Gastroesophageal sphincter (tissue), 4 donors: ENCODE measurements around the gene NDUFS8. TPM values are rescaled to one million over a fixed set of nuclear protein-coding genes. Genes with fewer than 3 reads are reported as not detected.

ENCODE experiments used
- ATAC-seq: fragments of 150-250 bp; one replicate; pipeline ENCODE4 v1.9.1; 2016; ENCODE audit warnings: mild to moderate bottlenecking, moderate library complexity
- H3K27ac ChIP-seq, 4 donors: fragments of 200-600 bp; sonication (generic) in 3 of 4; 1 replicate in 3 of 4; 2 replicates in 1 of 4; pipeline ENCODE4 v1.5.1; 2016 to 2019
- H3K27me3 ChIP-seq: fragments of 200-600 bp; sonication (generic); one replicate; pipeline ENCODE4 v1.5.1; 2019
- H3K36me3 ChIP-seq, 2 donors: fragments of 200-600 bp; sonication (generic); one replicate each; pipeline ENCODE4 v1.5.1; 2019; ENCODE audit warnings: control low read depth in 1 of 2
- H3K4me1 ChIP-seq, 3 donors: fragments of 200-600 bp; sonication (generic); 1 replicate in 2 of 3; 2 replicates in 1 of 3; pipeline ENCODE4 v1.5.1; 2016 to 2019; ENCODE audit warnings: control low read depth in 2 of 3
- H3K4me3 ChIP-seq, 2 donors: fragments of 200-600 bp; sonication (generic); one replicate each; pipeline ENCODE4 v1.5.1; 2019; ENCODE audit warnings: mild to moderate bottlenecking in 1 of 2, moderate library complexity in 1 of 2
- H3K9me3 ChIP-seq, 3 donors: fragments of 200-600 bp; sonication (generic); one replicate each; pipeline ENCODE4 v1.5.1; 2017 to 2019; ENCODE audit warnings: control low read depth in 2 of 3
- EP300 ChIP-seq: sonication (generic); formaldehyde crosslinking; IDR thresholded peaks from one replicate; pipeline ENCODE4 v1.6.1; 2017; ENCODE audit warnings: antibody characterized with exemption, mild to moderate bottlenecking
- POLR2A ChIP-seq, 2 donors: fragments of 450-650 bp; IDR thresholded peaks; one replicate each; pipeline ENCODE4 v1.6.1; 2017; ENCODE audit warnings: antibody characterized with exemption in 2 of 2, mild to moderate bottlenecking in 2 of 2, moderate library complexity in 1 of 2
- POLR2AphosphoS5 ChIP-seq: sonication (generic); formaldehyde crosslinking; IDR thresholded peaks from one replicate; pipeline ENCODE4 v1.6.1; 2017; ENCODE audit warnings: antibody characterized with exemption
- WGBS, 2 donors: methylation state at CpG; one replicate each; pipeline ENCODE4 v1.1.5; 2018; ENCODE audit warnings: low coverage in 1 of 2; 5-methylcytosine and 5-hydroxymethylcytosine counted together
- total RNA-seq, 4 donors: library from RNA; depleted of rRNA; stranded (reverse); fragments of >200 nt; gene quantifications; one replicate each; pipeline ENCODE4 v1.1.0, GENCODE V29; 2016
- TF ChIP-seq, protein P1 (sequence below), 4 experiments: fragments of 200-600 bp in 2 of 4; fragments of 450-650 bp in 2 of 4; sonication (generic) in 1 of 4; IDR thresholded peaks; one replicate each; pipeline ENCODE4 v1.5.1; 2017 to 2019; ENCODE audit warnings: antibody characterized with exemption in 4 of 4, mild to moderate bottlenecking in 2 of 4, moderate library complexity in 2 of 4

The NDUFS8 gene
- total RNA-seq, 4 donors from 2014 or later: 145 to 203 (median 159) TPM

DNA sequence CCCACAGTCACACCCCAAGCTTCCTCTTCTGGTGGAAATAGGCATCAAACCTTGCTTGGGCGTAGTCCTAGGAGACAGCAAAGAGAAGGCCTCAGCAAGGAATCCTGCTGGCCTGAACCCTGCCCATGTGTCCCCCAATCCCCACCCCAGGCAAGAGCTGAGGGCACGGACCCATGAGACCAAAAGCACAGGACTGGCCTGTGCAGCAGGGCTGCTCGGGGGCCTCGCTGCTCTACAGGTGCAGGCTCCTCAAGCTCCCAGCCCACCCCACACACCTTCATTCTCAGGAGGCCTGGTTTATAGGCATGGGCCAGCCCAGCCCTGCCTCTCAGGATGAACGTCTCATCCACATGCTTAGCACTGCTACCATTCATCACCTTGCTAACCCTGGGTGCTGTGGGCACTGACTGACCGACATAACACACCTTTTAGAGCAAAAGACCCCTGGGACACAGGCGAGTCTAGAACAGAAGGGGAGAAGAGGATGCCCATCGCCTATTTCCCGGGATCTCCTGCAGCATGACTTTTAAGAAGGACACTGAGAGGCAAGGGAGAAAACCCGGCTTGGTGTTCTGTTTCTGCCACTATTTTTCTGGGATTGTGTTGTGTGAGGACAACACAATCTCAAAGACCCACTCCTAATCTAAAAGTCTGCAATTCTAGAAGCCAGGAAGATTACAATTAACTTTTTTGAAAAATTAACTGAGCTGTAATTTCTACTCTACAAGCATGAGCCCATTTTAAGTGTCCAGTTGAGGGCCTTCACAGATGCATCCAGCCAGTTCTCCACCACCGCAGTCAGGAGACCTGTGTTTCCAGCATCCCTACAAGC, 23.7 kb downstream of the NDUFS8 start:
- no peak for TF ChIP-seq EP300
- Histone ChIP-seq H3K36me3 (peaks cover 0 to 66% of the 10 kb centered on the region in 2 donors), H3K27me3 (no peaks in the 10 kb centered on the region), H3K4me3 (no peak overlapping the region), H3K27ac (no peak overlapping the region), H3K4me1 (no peaks in the 10 kb centered on the region), H3K9me3 (no peaks in the 10 kb centered on the region)
- no peak for ATAC-seq
- WGBS, 2 donors: 95 to 100% methylated on average over 3 to 4 of the region's 11 CpGs

DNA sequence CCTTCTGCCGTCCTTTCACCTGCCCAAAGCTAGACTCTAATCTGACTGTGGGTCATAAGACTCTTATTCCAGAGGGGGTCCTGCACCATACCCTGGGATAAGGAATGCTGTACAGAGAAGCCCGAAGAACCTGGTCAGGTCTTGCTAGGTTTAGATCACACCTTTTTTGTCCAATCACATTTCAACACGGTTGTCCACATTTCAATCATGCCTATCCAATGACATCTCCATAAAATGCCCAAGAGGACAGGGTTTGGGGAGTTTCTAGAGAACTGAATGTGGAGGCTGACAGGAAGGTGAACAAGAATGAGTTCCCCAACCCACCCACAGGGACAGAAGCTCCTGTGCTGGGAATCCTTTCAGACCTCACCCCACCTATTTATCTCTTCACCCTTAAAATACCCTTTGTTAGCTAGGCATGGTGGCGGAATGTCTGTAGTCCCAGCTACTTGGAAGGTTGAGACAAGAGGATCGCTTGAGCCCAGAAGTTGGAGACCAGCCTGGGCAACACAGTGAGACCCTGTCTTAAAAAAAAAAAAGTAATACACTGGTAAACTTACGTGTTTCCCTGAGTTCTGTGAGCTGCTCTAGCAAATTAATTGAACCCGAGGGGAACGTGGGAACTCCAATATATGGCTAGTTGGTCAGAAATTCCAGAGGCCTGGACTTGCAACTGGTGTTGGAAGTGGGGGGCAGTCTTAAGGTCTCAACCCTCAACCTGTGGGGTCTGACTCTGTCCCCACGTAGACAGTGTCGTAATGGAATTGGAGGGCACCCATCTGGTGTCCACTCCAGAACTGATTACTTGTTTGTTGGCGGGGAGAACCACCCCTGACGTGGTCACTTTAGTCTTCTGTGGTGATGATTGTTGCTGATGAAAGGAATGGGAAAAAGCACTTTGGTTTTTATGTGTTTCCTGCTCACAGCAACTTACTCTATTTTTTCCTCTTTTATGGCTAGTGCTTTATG, 26.1 kb downstream of the NDUFS8 start:
- Histone ChIP-seq H3K27ac (no peak overlapping the region), H3K27me3 (no peaks in the 10 kb centered on the region), H3K4me3 (no peak overlapping the region), H3K9me3 (no peaks in the 10 kb centered on the region), H3K36me3 (peaks cover 0 to 64% of the 10 kb centered on the region in 2 donors), H3K4me1 (no peaks in the 10 kb centered on the region)
- 88 to 89% methylated on average over 6 to 12 of the region's 12 CpGs for WGBS, 2 donors
- TF ChIP-seq EP300: no peak
- TF ChIP-seq, protein P1, sequence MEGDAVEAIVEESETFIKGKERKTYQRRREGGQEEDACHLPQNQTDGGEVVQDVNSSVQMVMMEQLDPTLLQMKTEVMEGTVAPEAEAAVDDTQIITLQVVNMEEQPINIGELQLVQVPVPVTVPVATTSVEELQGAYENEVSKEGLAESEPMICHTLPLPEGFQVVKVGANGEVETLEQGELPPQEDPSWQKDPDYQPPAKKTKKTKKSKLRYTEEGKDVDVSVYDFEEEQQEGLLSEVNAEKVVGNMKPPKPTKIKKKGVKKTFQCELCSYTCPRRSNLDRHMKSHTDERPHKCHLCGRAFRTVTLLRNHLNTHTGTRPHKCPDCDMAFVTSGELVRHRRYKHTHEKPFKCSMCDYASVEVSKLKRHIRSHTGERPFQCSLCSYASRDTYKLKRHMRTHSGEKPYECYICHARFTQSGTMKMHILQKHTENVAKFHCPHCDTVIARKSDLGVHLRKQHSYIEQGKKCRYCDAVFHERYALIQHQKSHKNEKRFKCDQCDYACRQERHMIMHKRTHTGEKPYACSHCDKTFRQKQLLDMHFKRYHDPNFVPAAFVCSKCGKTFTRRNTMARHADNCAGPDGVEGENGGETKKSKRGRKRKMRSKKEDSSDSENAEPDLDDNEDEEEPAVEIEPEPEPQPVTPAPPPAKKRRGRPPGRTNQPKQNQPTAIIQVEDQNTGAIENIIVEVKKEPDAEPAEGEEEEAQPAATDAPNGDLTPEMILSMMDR (IDR thresholded peaks at IDR 0.05): no peak
- no peak for TF ChIP-seq POLR2A (IDR thresholded peaks at IDR 0.05)
- no peak for TF ChIP-seq POLR2AphosphoS5
- no peak for ATAC-seq

DNA sequence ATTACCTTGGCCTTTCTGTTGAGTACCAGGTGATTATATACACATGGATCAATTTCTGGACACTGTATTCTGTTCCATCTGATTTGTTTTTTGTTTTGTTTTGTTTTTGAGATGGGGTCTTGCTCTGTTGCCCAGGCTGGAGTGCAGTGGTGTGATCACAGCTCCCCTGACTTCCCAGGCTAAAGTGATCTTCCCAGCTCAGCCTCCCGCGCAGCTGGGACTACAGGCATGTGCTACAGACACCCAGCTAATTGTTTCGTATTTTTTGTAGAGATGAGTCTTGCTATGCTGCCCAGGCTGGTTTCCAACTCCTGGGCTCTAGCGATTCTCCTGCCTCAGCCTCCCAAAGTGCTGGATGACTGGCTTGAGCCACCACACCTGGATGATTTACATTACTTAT, 27.3 kb downstream of the NDUFS8 start:
- no peaks in the 10 kb centered on the region for H3K27me3 ChIP-seq
- no peak for ATAC-seq
- H3K4me3 ChIP-seq: no peak overlapping the region
- H3K27ac ChIP-seq: no peak overlapping the region
- no peaks in the 10 kb centered on the region for H3K9me3 ChIP-seq
- WGBS, 2 donors: 94% methylated on average over 2 to 4 of the region's 4 CpGs
- peaks cover 0 to 64% of the 10 kb centered on the region in 2 donors for H3K36me3 ChIP-seq
- TF ChIP-seq, protein P1 (IDR thresholded peaks at IDR 0.05): no peak
- TF ChIP-seq POLR2AphosphoS5: no peak
- no peak for TF ChIP-seq POLR2A (IDR thresholded peaks at IDR 0.05)
- no peak for TF ChIP-seq EP300
- no peaks in the 10 kb centered on the region for H3K4me1 ChIP-seq

DNA sequence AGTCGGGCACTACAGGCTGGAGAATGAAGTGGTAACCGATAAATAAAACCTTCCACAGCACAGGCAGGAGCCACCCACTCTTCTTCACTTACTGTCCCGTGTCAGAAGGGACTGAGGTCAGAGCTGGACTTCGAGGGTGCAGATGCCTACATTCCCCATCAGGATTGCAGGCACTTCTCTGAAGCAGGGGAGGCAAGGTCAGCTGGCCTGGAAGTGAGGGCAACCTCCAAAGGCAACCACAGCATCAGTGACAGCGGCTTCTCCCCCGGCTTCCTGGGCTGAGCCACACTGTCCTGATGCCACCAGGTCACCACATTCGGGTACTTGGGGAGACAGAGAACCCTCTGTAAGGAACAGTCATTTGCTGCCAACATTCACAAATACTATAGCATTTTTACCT, 31.0 kb downstream of the NDUFS8 start:
- no CpG with 5 or more reads among the region's 7 CpGs for WGBS, 2 donors
- Histone ChIP-seq H3K27ac (no peak overlapping the region), H3K4me1 (no peaks in the 10 kb centered on the region), H3K36me3 (peaks cover 0 to 89% of the 10 kb centered on the region in 2 donors), H3K9me3 (no peaks in the 10 kb centered on the region), H3K27me3 (no peaks in the 10 kb centered on the region), H3K4me3 (no peak overlapping the region)
- no peak for ATAC-seq
- TF ChIP-seq POLR2AphosphoS5: no peak
- TF ChIP-seq POLR2A (IDR thresholded peaks at IDR 0.05): no peak
- TF ChIP-seq EP300: no peak
- TF ChIP-seq, protein P1 (IDR thresholded peaks at IDR 0.05): no peak

DNA sequence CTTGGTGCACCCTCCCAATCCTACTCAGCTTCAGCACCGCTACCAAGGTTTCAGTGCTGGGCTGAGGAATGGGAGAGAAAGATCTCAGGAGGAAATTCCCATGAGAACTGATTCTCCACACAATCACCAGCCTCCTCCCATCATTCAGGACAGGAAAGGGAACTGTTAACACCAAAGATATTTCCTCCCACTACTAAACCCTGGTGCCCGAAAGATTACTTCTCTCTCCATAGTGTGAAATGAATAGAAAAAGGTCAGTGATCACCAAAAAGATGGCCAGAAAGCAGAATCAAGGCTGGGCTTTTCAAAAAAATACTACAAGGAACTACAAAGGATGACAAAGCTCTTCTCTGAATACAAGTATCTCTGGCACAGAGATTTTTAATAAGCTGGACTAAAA, 34.4 kb downstream of the NDUFS8 start:
- TF ChIP-seq, protein P1 (IDR thresholded peaks at IDR 0.05): no peak
- TF ChIP-seq POLR2A (IDR thresholded peaks at IDR 0.05) (no peak), EP300 (no peak), POLR2AphosphoS5 (no peak)
- no peak overlapping the region for H3K27ac ChIP-seq
- 50 to 81% methylated on average over 1 to 2 of the region's 2 CpGs for WGBS, 2 donors
- no peak for ATAC-seq
- H3K4me3 ChIP-seq: no peak overlapping the region
- H3K4me1 ChIP-seq: no peaks in the 10 kb centered on the region
- no peaks in the 10 kb centered on the region for H3K27me3 ChIP-seq
- H3K9me3 ChIP-seq: no peaks in the 10 kb centered on the region
- peaks cover 0 to 100% of the 10 kb centered on the region in 2 donors for H3K36me3 ChIP-seq
